A172 (cell line): Measurements from ENCODE around the gene OR11A1. TPM values are rescaled to one million over a fixed set of nuclear protein-coding genes. Genes with fewer than 3 reads are reported as not detected.

Experiments
- DNase-seq: peaks from one replicate; pipeline ENCODE4 v3.0.0-alpha.2; 2015; ENCODE audit warnings: low spot score
- total RNA-seq: library from RNA; depleted of rRNA; stranded (reverse); fragments of >200 nt; shearing (Covaris generic); gene quantifications from 2 replicates; pipeline ENCODE4 v1.2.3, GENCODE V29; 2014; rRNA removed

Gene OR11A1
- total RNA-seq, 1 experiment from 2014 or later: not detected

DNA sequence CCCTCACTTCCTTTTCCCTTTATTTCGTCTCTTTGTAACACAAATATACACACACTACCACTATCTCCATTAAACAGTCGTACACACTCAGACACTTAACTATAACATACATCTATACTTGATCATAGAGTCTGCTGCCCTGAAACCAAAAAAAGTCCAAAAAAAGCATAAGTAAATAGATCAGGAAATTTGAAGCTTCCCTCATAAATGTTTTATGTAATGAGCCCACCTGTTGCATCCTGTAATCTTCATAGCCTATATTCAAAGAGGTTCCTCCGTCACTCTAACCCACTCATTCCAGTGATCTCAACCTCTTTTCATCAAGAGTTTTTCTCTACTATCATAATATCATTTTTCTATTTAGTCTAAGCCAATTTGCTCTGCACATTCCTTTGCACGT lies 68.3 kb downstream of the OR11A1 start:
- no peak for DNase-seq

DNA sequence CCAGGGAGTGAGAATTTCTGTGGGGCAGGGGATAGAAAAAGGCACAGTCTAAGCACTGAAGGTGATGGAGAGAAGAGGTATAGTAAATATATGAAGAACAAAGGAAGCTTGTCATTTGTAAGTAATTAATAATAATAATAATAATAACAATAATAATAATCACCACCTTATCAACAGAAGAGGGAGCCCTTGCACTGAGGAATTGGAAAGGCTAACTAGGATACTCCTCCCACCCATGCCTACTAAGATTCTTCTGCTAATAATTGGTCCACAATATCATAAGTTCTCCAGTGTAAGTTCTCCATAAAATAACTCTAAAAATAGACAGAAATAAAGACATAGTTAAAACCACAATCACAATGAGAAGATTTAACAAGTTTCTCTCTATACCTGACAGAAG lies 80.9 kb downstream of the OR11A1 start:
- DNase-seq: peak; percentile 2

Other genes starting within 250 kb of the OR11A1 start
- gene OR14J1, start 155.4 kb downstream of the OR11A1 start, total RNA-seq: not detected in 2 replicates
- not detected in 2 replicates for gene OR5V1, start 88.2 kb downstream of the OR11A1 start, total RNA-seq
- gene OR12D3, start 81.8 kb downstream of the OR11A1 start, total RNA-seq: not detected in 2 replicates
- gene OR12D2, start 61.4 kb downstream of the OR11A1 start, total RNA-seq: not detected in 2 replicates
- not detected in 2 replicates for gene OR12D1, start 42.1 kb downstream of the OR11A1 start, total RNA-seq
- gene OR10C1, start 17.8 kb downstream of the OR11A1 start, total RNA-seq: not detected in 2 replicates
- gene OR2H1, start 84 bp upstream of the OR11A1 start, total RNA-seq: not detected in 2 replicates
- gene MAS1L, start 30.9 kb upstream of the OR11A1 start, total RNA-seq: not detected in 2 replicates
- not detected in 2 replicates for gene UBD, start 102.7 kb upstream of the OR11A1 start, total RNA-seq
- gene OR2H2, start 128.1 kb upstream of the OR11A1 start, total RNA-seq: not detected in 2 replicates
- gene GABBR1, start 176.1 kb upstream of the OR11A1 start, total RNA-seq: 1.3 and 4.4 TPM in 2 replicates
- gene MOG, start 200.0 kb upstream of the OR11A1 start, total RNA-seq: not detected in 2 replicates
- not detected in 2 replicates for gene ZFP57, start 224.1 kb upstream of the OR11A1 start, total RNA-seq